ENCODE data around the gene PDZD7.
A peak's percentile ranks its signal among the peaks of the same experiment; 100 is the strongest.

Gene PDZD7

DNA sequence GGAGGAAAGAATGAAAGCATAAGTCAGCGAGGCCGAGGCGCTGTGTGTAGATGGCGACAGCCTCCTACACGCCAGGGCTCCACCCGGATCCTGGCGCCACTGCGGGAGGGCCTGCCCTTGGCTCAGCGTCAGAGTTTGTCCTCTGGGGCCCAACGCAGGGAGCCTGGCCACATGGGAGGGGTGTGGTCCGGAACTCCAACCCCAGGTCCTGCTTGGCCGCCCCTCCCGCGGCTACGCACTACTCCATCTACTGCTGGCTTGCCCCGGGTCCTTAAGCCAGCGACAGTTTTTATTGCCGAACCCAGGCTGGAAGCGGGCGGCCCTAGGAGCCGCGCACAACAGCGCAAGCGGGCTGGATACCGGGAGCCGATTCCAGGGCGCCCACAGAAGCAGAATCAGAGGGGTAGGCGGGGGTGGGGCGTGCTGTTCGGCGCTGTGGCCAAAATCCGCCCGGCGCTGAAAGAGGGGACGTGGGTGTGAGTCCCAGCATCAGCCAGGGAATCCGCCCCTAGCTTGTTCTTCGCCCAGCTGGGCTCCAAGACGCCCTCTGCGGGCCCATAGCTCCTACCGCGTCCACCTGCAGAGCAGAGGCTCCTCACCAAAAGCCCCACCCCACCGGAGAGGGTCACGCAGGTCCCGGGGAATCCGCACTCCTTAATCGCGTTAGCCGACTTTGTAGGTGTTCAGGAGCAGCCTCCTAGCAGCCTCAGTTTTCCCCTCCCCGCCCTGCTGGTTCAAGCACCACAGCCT, 35.4 kb upstream of the PDZD7 start:
- in situ Hi-C loops (cut with HindIII; ENCODE audit: low sequenced_read_pairs): no loop called here
- TF ChIP-seq CTCF (IDR thresholded peaks at IDR 0.05; ENCODE audit: low read depth, low read length): peak; percentile 66
- H3K4me3 ChIP-seq (ENCODE audit: low read depth, low read length): peak overlapping the region; percentile 35
- DNase-seq (ENCODE audit: low read depth, low spot score): peak; percentile 38

GRCh38 chr10:101065481-101066145, 34.7 kb upstream of the PDZD7 start:
- H3K4me3 ChIP-seq (ENCODE audit: low read depth, low read length): no peak overlapping the region
- in situ Hi-C loops (cut with HindIII; ENCODE audit: low sequenced_read_pairs): no loop called here
- no peak for TF ChIP-seq CTCF (IDR thresholded peaks at IDR 0.05; ENCODE audit: low read depth, low read length)
- no peak for DNase-seq (ENCODE audit: low read depth, low spot score)

DNA sequence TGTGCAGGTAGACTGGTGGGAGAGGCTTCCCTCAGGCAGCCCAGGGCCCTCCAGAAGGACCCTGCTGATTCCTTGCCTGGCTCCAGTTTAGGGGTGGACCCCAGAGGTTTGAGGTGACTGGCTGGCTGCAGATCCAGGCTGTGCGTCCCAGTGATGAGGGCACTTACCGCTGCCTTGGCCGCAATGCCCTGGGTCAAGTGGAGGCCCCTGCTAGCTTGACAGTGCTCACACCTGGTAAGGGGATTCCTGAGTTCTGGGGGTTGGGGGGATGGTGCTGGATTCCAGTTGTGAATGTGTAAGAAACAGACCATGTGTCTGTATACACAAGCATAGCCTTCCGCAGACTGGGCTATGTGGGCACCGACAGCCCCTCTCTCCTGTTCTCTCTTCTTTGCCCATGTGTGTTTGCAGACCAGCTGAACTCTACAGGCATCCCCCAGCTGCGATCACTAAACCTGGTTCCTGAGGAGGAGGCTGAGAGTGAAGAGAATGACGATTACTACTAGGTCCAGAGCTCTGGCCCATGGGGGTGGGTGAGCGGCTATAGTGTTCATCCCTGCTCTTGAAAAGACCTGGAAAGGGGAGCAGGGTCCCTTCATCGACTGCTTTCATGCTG, 33.6 kb upstream of the PDZD7 start:
- no peak overlapping the region for H3K4me3 ChIP-seq (ENCODE audit: low read depth, low read length)
- in situ Hi-C loops (cut with HindIII; ENCODE audit: low sequenced_read_pairs): no loop called here
- TF ChIP-seq CTCF (IDR thresholded peaks at IDR 0.05; ENCODE audit: low read depth, low read length): no peak
- DNase-seq (ENCODE audit: low read depth, low spot score): no peak

GRCh38 chr10:101063548-101064414, 32.9 kb upstream of the PDZD7 start:
- in situ Hi-C loops (cut with HindIII; ENCODE audit: low sequenced_read_pairs): no loop called here
- TF ChIP-seq CTCF (IDR thresholded peaks at IDR 0.05; ENCODE audit: low read depth, low read length): no peak
- no peak for DNase-seq (ENCODE audit: low read depth, low spot score)
- no peak overlapping the region for H3K4me3 ChIP-seq (ENCODE audit: low read depth, low read length)

GRCh38 chr10:101063050-101063525, 32.2 kb upstream of the PDZD7 start:
- peak overlapping the region; percentile 18 for H3K4me3 ChIP-seq (ENCODE audit: low read depth, low read length)
- in situ Hi-C loops (cut with HindIII; ENCODE audit: low sequenced_read_pairs): no loop called here
- no peak for DNase-seq (ENCODE audit: low read depth, low spot score)
- no peak for TF ChIP-seq CTCF (IDR thresholded peaks at IDR 0.05; ENCODE audit: low read depth, low read length)

Data from astrocyte of the spinal cord (primary cell).